Measurements from ENCODE around the gene ZBED2.

GRCh38 chr3:111577113-111577512 is 18.0 kb downstream of the ZBED2 start:
- TF ChIP-seq CTCF (IDR thresholded peaks at IDR 0.05; ENCODE audit: insufficient read depth, low read depth, low read length) (no peak), EZH2 (IDR thresholded peaks at IDR 0.05; ENCODE audit: insufficient read depth, low read length) (no peak)
